A673 (cell line): ENCODE measurements around the gene TFF2. TPM values are rescaled to one million over a fixed set of nuclear protein-coding genes. Genes with fewer than 3 reads are reported as not detected.

ENCODE experiments used
- BruUV-seq: library from RNA; stranded (reverse); fragments of 400-500 nt; replicated peaks from 2 replicates; lab custom pipeline; 2021; lab: Mats Ljungman, UMichigan
- CTCF ChIA-PET: fragments of 300-600 bp; sonication (Branson Sonifier 250); formaldehyde crosslinking; loops from one replicate; lab custom pipeline; 2022; ENCODE audit warnings: antibody characterized with exemption; lab: Charles Lee
- POLR2A ChIA-PET: fragments of 300-600 bp; sonication (Branson Sonifier 250); formaldehyde crosslinking; loops from one replicate; lab custom pipeline; 2022; ENCODE audit warnings: antibody characterized with exemption; ENCODE audit not compliant: low non-redundant PET; lab: Charles Lee
- DNase-seq: peaks from one replicate; pipeline ENCODE4 v3.0.0-alpha.2; 2015; ENCODE audit warnings: low spot score
- H3K27ac ChIP-seq: fragments of 200-600 bp; sonication (generic); 2 replicates; pipeline ENCODE4 v1.5.1; 2016; ENCODE audit warnings: mixed run types, low read depth, mild to moderate bottlenecking, mixed read lengths, antibody characterized with exemption, low read length; ENCODE audit not compliant: poor library complexity, severe bottlenecking
- H3K27me3 ChIP-seq: fragments of 200-600 bp; sonication (generic); replicated peaks from 2 replicates; pipeline ENCODE4 v1.6.1; 2017; ENCODE audit warnings: mixed run types, low read depth, mild to moderate bottlenecking, mixed read lengths, antibody characterized with exemption, low read length; ENCODE audit not compliant: insufficient read depth, poor library complexity
- H3K36me3 ChIP-seq: fragments of 200-600 bp; sonication (generic); 2 replicates; pipeline ENCODE4 v1.6.1; 2016; ENCODE audit warnings: mixed run types, mild to moderate bottlenecking, mixed read lengths, antibody characterized with exemption, low read length; ENCODE audit not compliant: insufficient read depth, poor library complexity, severe bottlenecking
- H3K4me1 ChIP-seq: fragments of 200-600 bp; sonication (generic); 2 replicates; pipeline ENCODE4 v1.6.1; 2017; ENCODE audit warnings: mixed run types, mild to moderate bottlenecking, mixed read lengths, antibody characterized with exemption, low read length; ENCODE audit not compliant: insufficient read depth, poor library complexity, severe bottlenecking
- H3K4me3 ChIP-seq: fragments of 200-600 bp; sonication (generic); 2 replicates; pipeline ENCODE4 v1.5.1; 2016; ENCODE audit warnings: low read depth, mixed run types, mild to moderate bottlenecking, mixed read lengths, low read length; ENCODE audit not compliant: poor library complexity, severe bottlenecking
- H3K9me3 ChIP-seq: fragments of 200-600 bp; sonication (generic); 2 replicates; pipeline ENCODE4 v1.6.1; 2016; ENCODE audit warnings: mixed run types, low read depth, mild to moderate bottlenecking, mixed read lengths, antibody characterized with exemption, low read length; ENCODE audit not compliant: poor library complexity, severe bottlenecking
- EZH2 ChIP-seq: fragments of 200-600 bp; sonication (generic); IDR thresholded peaks from 2 replicates; pipeline ENCODE4 v1.6.1; 2017; ENCODE audit warnings: borderline replicate concordance, low read depth, mild to moderate bottlenecking, mixed read lengths, antibody characterized with exemption, low read length; ENCODE audit not compliant: poor library complexity, severe bottlenecking
- intact Hi-C: fragments of 100-400 bp; cut with micrococcal nuclease; formaldehyde crosslinking; loops from one replicate; pipeline ENCODE4 v1.10.0; 2022; ENCODE audit not compliant: unreplicated experiment
- total RNA-seq: library from RNA; stranded (reverse); gene quantifications from 2 replicates; pipeline ENCODE4 v1.2.3, GENCODE V29; 2021
- TF ChIP-seq, protein P1 (sequence below): fragments of 300-800, 200-600 bp; sonication (generic); conservative IDR thresholded peaks from 2 replicates; pipeline ENCODE4 v1.5.1; 2017; ENCODE audit warnings: low read depth, mild to moderate bottlenecking, antibody characterized with exemption, low read length, moderate library complexity, mixed read lengths

Gene TFF2
- total RNA-seq, 1 experiment from 2014 or later, result not detected

DNA sequence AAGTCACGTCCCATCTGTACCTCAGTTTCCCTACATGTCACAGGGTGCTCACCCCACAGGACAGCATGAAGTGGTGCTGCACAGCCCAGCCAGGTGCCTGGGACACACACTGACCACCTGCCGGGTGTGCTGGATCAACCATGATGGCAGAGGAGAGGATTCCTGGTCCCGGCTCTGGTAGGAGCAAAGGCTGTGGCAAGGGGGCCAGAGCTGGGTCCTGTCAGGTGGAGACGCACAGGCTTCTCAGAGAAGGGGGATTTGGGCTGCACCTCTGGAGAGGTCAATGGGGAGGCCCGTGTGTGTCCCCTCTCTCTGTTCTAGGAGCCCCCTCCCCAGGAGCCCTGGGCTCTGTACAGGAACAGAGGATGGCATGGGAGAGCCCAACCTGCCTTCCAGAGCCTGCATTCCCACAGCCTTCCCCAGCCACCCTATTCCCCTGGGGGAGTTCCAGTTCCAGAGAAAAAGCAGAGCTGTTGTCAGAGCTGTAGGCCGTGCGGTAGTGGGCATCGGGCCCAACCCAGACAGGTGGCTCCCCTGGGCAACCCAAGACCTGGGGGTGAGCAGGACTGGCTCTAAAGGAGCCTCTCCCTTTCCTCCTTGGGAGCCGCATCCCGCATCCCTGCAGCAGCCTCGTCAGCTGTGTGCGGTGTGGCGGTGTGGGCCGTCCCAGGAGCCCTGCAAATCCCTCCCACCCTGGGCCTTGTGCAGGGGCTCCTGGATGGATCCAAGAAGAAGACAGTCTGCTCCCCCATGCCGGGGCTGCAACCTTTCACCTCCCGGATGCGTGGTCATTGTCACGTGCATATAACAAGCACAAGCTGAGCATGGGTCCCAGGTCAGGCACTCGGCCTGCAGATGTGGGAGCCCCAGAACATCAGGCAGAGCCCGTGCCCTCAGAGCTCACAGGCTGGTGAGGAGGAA is 32.7 kb downstream of the TFF2 start:
- no peak overlapping the region for H3K4me3 ChIP-seq
- no peaks in the 10 kb centered on the region for H3K36me3 ChIP-seq
- DNase-seq, result no peak
- H3K27ac ChIP-seq, result no peak overlapping the region
- H3K27me3 ChIP-seq, result no peaks in the 10 kb centered on the region
- ChIA-PET CTCF (no interaction called here), POLR2A (no interaction called here)
- intact Hi-C loops, result no loop called here
- no peaks in the 10 kb centered on the region for H3K4me1 ChIP-seq
- TF ChIP-seq, protein P1, sequence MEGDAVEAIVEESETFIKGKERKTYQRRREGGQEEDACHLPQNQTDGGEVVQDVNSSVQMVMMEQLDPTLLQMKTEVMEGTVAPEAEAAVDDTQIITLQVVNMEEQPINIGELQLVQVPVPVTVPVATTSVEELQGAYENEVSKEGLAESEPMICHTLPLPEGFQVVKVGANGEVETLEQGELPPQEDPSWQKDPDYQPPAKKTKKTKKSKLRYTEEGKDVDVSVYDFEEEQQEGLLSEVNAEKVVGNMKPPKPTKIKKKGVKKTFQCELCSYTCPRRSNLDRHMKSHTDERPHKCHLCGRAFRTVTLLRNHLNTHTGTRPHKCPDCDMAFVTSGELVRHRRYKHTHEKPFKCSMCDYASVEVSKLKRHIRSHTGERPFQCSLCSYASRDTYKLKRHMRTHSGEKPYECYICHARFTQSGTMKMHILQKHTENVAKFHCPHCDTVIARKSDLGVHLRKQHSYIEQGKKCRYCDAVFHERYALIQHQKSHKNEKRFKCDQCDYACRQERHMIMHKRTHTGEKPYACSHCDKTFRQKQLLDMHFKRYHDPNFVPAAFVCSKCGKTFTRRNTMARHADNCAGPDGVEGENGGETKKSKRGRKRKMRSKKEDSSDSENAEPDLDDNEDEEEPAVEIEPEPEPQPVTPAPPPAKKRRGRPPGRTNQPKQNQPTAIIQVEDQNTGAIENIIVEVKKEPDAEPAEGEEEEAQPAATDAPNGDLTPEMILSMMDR, result no peak
- TF ChIP-seq EZH2, result no peak
- no TSS peak for BruUV-seq
- no peaks in the 10 kb centered on the region for H3K9me3 ChIP-seq

DNA sequence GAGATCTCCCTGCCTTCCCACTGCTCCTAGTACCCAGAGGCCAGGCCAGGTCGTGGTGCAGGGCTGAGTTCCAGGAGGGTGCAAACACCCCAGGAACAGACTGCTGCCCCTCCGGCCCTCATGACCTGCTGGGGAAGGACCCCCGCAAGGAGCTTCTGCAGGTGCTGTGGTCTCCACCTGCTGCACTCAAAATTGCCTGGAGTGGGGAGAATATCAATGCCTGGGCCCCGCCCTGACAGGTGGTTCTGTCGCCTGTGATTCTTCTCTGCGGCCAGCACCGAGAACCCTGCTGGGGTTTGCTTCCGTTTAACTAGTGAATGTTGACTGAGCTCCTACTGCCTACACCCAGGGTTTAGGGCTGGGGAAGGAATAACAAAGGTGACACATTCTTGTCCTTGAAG is 33.5 kb downstream of the TFF2 start:
- TF ChIP-seq, protein P1, result no peak
- no peak for TF ChIP-seq EZH2
- no peak overlapping the region for H3K4me3 ChIP-seq
- intact Hi-C loops, result no loop called here
- no peaks in the 10 kb centered on the region for H3K36me3 ChIP-seq
- BruUV-seq, result no TSS peak
- DNase-seq, result no peak
- H3K27me3 ChIP-seq, result no peaks in the 10 kb centered on the region
- ChIA-PET POLR2A (no interaction called here), CTCF (no interaction called here)
- H3K27ac ChIP-seq, result no peak overlapping the region
- no peaks in the 10 kb centered on the region for H3K4me1 ChIP-seq
- no peaks in the 10 kb centered on the region for H3K9me3 ChIP-seq

DNA sequence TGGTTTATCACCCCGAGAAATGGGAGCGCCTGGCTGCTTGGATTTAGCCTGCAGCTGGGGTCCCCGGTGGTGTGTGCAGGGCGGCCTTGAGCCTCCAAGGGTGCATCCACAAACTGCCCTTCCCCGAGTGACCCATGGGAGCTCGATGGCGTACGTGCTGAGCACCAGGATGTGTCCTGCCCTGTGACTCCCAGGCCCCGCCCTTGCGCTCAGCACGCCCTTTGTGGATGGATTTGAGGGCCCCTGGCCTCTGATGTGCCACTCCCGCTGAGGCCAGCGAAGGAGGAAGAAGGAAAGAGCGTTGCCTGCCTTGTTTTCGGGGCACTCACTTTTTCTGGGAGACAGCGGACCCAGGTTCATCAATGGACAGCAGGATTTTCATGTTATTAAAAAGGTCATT is 33.9 kb downstream of the TFF2 start:
- Histone ChIP-seq H3K4me3 (no peak overlapping the region), H3K27ac (no peak overlapping the region), H3K27me3 (no peaks in the 10 kb centered on the region), H3K36me3 (no peaks in the 10 kb centered on the region), H3K4me1 (no peaks in the 10 kb centered on the region), H3K9me3 (no peaks in the 10 kb centered on the region)
- CTCF ChIA-PET, result no interaction called here
- DNase-seq, result no peak
- POLR2A ChIA-PET, result no interaction called here
- no peak for TF ChIP-seq EZH2
- TF ChIP-seq, protein P1, result no peak
- no TSS peak for BruUV-seq
- intact Hi-C loops, result no loop called here
